ENCODE measurements around the gene PRDM2.

- TF ChIP-seq CTCF (conservative IDR thresholded peaks at IDR 0.05) (no peak), ZFX (IDR thresholded peaks at IDR 0.05) (no peak)
Measured at GRCh38 chr1:13766592-13767564, 66.9 kb downstream of the PRDM2 start.

Data from C4-2B (cell line).